Measurements from ENCODE around the gene SLC7A4. TPM values are rescaled to one million over a fixed set of nuclear protein-coding genes. Genes with fewer than 3 reads are reported as not detected.
"Not testable (repeated sequence)": the region's sequence is repeated elsewhere in the genome, so short reads cannot be mapped to it uniquely, and the experiment has no call there.

SLC7A4 gene
- polyA plus RNA-seq, 10 donors = 0.50 to 2.1 (median 1.00) TPM

DNA sequence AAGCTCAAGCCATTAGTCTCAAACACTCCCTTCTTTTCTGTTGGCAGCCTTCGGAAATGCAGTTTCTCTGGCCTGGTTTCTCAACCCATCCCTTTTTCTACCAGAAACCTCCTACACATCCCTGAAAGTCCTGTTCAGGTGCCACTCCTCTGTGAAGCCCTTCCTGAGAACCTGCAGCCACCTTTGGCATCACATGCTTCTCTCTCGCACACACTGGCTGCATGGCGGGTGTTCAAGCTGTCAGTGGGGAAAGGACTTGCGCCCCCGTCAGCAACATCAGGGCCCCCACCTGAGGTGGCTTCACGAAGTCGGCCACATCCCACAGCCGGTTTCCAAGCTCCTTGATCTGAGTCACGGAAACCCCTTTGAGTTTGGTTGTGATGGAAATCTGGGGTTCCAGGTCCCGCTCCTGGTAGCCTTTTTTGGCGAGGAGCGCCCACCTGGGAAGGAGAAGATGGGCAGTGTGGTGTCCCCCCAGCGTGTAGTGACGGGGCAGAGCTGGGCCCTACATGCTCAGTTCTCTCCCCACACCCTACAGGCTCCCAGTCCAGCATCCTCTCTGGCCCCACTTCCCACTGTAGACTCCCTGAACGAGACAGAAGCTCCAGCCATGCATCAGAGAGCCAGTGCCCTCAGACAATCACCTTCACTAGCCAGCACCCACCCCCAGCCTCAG, 11.6 kb upstream of the SLC7A4 start:
- DNase-seq = no peak

DNA sequence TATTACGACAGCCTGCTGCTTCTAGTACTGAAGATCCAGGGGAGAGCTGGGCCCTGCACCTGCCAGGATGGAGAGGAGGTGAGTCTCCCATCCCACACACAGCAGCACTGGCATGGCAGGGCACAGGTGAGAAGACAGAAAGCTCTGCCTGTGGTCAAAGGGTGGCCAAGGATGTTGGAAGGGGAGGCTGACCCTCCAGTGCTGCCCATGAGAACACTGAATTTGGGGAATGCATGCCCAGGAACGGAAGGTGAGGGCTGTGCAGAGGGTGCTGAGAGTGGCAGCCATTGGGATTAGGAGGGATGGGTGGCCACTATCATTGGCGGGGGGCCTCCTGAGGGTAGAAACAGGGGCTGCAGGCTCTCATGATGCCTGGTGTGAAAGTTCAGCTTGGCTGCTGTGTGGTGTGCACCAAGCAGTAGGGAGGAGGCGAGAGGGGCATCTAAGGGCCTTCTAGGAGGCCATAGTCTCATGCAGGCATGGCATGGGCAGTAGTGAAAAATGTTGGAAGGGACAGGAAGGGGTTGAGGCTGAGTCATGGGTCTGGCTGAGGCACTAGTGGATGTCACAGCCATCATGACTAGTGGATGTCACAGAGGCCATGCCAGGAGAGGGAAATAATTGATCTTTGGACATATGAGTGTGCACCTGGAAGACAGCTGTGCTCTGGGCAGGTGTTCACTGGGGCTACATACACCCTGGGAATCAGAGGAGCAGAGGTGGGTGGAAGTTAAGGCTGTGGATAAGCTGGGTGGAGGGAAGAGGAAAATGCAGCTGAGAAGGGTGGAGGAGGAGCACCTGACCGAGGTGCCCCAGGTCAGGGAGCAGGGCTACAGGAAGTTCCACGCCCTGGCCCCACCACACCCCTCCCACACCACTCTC, 10.9 kb upstream of the SLC7A4 start:
- no peak for DNase-seq

DNA sequence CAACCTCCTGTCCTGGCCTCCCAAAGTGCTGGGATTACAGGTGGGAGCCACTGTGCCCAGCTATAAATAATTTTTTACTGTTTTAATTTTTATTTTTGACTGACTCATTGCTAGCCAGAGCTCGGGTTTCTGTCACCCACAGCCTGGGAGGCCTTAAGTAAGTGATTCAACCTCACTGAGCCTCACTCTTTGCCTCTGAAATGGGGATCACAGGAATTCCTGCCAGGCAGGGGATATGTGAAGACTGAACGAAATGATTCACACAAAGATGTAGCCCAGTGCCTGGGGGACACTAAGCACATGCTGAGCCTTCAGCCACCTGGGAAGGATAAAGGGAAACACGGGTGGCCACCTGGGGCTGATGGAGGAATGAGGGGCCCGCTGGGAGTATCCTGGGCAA, 9.6 kb upstream of the SLC7A4 start:
- peak in 1 of 3 donors; percentile 33 for DNase-seq

DNA sequence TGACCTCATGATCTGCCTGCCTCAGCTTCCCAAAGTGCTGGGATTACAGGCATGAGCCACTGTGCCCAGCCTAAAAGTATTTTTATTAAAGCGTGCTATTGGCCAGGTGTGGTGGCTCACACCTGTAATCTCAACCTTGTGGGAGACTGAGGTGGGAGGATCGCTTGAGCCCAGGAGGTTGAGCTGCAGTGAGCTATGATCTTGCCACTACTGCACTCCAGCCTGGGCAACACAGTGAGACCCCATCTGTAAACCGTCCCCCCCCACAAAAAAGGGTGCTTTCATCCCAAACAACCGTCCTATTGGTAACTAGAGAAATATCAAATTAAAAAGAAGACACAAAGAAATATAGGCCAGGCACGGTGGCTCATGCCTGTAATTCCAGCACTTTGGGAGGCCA, 6.8 kb upstream of the SLC7A4 start:
- not testable (repeated sequence) for DNase-seq

DNA sequence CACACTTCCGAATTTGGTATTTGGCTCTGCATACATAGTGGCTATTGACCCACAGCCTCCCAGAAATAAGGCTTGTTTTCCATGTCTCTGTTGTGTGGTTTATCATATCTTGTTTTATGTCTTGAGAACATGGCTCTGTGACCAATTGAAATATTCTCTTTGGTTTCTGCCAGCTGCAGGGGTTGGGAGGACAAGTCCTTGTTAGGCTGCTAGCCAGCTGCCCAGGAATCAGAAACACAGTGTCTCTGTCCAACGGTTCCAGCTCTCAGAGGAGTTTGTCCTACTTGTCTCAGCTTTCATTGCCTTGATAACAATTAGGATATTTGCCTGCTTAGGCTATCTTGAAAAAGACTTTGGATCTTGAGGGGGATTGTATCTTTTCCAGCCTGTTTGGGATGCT, 6.0 kb upstream of the SLC7A4 start:
- DNase-seq = peak in 1 of 3 donors; percentile 38

DNA sequence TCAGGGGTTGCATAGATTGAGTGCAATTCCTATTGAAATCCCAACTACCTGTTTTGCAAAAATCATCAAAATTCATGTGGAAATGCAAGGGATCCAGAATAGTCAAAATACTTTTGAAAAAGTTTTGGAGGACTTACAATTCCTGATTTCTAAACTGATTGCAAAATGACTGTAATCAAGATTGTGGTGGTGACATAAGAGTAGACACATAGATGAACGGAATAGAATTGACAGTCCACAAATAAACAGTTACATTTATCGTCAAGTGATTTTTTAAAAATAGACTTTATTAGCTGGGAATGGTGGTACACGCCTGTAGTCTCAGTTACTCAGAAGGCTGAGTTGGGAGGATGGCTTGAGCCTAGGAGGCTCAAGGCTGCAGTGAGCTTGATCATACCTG, 2.6 kb upstream of the SLC7A4 start:
- no peak for DNase-seq

DNA sequence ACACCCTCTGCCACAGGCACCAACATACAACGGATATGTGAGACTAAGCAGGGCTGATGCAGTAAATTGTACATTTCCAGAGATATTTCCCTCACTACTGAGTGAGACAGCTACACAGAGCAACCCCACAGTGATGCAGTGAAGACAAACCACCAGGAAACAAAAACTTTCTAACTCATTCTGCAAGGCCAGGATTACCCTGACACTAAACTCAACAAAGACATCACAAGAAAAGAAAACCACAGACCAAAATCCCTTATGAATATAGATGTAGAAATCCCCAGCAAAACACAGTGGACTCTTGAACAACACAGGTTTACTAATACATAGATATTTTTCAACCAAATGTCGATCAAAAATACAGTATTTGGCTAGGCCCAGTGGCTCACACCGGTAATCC, 1.5 kb upstream of the SLC7A4 start:
- no peak for DNase-seq

DNA sequence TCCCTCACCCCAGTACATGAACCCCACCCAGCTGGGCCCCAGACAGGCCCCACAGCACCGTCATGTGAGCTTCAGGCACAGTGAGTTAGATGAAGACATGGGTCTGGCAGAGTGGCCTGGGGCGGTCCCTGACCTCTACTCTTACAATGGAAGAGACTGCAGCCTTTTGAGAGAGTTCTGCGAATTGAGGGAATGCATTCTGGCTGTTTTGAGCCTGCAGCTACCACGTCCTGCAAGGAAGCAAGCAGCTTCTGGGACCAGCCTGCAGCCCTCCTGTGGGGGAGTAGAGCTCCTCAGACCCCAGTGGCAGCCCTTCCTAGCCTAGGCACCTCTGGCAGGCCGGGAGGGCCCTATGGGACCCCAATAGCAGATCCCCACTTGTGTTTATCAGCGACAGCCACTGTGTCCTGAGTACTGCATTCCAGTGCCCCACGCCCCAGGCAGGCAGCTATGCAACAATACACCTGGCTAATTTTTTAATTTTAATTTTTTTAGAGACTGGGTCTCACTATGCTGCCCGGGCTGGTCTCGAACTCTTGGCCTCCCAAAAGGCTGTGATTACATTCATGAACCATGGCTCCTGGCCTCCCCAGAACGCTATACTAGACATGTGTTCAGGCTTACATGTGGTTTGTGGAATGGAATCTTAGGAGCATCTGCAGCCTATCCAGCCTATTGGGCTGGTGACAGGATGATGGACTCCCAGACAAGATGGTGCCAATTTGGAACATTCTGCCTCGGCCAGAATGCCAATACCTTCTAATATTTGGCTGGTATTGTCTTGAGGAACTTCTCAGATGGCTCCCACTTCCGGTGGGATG, 717 bp upstream of the SLC7A4 start:
- DNase-seq = no peak

DNA sequence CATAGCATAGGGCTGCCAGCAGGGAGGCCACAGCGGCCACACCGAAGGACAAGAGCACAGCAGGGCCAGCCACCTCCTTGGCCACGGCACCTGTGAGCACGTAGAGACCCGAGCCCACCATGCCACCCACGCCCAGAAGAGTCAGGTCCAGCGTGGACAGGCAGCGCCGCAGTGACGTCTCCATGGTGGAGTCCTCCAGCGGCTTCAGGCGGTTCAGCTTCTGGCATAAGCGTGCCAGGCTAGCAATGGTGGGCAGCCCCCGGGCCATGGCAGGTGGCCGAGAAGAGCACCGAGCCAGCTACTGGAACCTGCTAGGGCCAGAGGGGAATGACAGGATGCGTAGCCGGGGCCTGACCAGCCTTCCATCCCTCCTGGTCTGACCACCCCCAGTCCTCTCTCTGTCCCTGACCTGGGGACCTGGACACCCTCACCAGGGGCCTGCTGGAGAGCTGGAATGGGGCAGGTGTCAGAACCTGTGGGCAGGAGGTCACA, 770 bp downstream of the SLC7A4 start:
- no peak for DNase-seq

DNA sequence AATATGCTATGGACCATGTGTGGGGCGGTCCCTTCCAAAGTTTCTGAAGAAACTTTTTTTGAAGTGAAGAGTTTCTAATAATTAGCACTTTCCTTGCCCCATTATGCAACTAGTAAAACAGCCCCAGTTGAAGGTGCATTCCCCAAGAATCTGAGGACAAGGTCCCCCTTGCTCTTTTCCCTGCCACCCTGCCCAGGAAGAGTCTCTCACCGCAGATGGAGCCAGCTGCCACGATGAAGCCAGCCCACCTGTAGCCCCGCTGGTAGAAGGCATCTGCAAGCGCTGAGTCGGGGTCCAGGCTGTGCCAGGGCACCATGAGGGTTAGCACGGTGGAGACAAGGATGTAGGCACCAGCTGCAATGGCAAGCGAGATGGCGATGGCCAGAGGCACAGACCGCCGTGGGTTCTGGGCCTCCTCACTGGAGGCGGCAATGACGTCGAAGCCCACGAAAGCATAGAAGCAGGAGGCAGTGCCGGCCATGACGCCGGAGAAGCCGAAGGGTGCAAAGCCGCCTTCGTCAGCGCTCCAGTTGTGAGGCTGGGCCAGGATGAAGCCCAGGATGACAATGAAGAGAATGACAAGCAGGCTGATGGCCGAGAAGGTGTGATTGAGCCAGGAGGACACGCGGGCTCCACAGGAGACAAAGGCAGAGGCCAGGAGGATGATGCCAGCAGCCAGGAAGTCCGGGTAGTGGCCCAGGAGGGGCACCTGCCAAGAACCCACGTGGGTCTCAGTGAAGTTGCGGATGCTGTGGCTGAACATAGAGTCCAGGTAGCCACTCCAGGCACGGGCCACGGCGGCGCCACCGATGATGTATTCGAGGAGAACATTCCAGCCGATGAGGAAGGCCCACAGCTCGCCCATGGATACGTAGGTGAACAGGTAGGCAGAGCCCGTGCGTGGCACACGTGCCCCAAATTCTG, 1.5 kb downstream of the SLC7A4 start:
- no peak for DNase-seq

DNA sequence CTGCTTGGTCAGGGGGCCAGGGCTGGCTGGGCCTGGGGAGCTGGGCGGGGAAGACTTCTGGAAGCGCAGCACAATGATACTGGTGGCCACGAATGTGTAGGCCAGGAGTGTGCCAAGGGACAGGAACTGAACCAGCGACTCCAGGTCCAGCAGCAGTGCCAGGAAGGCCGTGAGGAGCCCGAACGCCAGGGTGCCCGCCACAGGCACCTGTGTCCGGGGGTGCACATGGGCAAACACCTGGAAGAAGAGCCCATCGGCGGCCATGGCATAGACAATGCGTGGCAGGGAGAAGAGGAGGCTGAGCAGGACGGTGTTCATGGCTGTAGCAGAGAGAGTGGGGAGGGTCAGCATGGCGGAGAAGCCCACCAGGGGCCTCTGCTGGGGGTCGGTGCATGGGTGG, 2.3 kb downstream of the SLC7A4 start:
- no peak for DNase-seq

DNA sequence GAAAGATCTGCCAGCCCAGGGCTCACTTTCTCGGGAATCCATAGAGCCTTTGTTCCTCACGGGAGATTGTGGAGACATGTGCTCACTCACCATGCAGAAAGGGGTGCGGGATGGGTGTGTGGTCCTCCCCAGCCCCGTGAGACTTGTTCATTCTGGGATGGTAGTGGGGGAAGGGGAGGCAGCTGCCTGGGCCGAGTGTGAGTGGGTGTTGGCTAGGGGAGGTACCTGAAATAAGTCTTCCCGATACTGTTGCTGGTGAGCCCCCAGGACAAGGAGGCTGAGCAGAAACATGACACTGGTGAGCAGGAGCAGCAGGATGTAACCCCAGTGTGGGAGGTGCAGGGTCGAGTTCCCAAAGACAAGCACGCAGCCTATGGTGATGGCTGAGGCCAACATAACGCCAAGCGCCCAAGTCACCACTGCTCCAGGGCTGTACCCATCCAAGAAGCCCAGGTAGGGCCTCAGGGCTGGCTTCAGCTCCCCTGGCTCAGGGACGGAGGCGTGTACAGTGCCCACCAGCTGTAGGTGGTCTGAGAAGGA, 2.8 kb downstream of the SLC7A4 start:
- no peak for DNase-seq

DNA sequence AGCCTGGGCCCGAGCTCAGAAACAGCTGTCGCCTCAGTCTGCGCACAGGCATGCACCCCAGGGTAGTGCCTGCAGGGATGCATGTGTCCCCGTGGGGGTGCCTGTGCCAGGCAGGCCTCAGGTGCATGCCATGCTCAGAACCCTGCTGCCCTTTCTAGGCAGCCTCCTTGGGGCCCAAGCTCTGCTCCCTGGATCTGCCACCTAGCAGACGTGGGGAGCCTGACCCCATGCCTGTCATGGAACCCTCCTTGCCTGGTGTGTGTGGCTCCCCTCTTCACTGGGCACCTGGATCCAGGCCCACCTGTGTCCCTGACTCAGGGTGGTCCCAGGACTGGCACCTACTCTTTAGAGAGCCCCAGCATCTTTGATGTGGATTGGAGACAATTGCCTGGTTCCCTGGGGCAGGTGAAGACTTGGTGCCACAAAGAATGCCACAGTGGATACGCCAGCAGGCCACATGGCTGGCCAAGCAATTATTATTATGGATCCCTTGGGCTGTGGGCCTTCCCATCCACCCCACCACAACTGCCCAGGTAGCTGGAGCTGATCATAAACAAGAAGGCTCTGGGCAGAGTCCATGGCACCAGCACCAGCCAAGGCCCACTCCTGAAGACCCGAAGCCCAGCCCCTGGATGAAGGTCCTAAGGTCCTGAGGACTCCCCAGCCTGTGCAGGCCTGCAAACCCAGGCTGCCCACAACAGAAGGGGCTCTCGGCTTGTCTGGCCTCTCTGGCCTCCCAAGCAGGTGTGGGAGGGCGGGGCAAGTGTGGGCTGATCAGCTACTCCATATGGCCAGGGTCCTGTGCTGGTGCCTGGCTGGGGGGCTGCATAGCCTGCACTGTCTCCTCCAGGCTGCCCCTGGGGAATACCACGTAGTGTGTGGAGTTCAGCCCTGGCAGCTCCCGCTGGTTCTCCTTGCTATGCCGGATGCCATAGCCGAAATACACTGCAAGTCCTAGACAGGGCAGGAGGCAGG, 3.8 kb downstream of the SLC7A4 start:
- DNase-seq = no peak

DNA sequence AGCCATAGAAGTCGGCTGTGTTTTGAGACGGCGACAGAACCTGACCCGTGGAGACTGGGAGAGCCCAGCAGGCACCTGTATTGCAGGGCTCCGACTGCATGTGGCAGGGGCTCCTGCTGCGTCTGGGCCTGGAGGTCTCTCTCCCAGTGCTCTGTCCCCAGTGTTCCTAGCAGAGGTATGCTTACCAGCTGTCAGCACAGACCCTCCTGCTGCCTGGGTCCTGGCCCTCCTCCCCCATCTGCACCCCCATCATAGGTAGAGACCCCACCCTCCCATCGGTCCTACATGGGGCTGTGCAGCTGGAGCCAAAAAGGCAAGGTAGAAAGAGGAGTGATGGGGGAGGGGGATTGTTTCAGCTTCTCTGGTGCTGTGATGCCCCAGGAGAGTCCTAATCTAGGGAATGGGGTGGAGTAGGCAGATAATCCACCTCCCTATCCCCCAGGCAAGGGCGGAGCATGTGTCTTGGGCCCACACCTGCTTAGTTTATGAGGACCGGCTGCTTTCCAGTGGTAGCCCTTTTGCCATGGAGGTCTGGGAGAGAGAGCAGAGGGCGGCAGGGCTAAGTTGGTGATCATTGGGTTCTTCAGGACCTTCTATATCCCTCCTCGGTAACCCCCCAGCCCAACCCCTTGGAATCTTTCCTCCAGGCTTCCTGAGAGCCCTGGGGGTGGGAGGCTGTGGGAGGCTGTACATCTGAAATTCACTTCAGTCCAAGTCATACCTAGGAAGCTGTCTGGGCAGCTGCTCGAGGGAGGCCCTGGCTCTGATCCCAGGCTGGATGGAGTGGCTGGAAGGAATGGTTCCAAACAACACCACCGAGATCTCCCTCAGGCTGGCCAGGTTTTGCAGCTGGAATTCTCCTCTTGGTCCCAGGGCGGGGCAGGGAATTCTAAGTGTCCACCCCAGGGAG, 5.3 kb downstream of the SLC7A4 start:
- peak in 1 of 3 donors; percentile 61 for DNase-seq

DNA sequence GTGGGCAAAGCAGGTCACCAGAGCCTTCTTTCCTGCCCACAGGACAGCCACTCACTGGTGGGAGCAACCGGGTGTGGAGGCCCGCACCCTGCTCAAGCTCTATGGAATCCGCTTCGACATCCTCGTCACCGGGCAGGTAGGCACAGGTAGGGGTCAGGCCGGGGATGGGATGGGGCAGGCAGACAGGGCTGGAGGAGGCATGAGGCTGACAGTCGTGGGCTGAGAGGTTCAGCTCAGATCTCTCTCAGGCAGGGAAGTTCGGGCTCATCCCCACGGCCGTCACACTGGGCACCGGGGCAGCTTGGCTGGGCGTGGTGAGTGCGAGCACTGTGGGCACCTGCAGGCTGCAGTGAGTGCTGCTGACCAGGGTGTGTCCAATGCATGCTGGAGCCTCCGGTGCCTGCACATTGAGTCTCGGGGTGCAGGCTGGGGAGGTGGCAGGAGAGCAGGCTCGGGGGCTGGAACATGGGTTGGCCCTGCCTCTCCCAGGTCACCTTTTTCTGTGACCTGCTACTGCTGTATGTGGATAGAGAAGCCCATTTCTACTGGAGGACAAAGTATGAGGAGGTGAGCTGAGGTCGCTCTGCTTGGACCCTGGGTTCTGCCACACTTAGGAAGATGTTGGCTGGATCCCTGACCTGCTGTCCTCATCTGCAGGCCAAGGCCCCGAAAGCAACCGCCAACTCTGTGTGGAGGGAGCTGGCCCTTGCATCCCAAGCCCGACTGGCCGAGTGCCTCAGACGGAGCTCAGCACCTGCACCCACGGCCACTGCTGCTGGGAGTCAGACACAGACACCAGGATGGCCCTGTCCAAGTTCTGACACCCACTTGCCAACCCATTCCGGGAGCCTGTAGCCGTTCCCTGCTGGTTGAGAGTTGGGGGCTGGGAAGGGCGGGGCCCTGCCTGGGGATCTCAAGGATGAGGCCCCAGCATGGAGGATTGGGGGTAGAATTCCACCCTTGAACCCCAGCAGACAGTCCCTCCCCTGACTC, 6.3 kb downstream of the SLC7A4 start:
- no peak for DNase-seq

DNA sequence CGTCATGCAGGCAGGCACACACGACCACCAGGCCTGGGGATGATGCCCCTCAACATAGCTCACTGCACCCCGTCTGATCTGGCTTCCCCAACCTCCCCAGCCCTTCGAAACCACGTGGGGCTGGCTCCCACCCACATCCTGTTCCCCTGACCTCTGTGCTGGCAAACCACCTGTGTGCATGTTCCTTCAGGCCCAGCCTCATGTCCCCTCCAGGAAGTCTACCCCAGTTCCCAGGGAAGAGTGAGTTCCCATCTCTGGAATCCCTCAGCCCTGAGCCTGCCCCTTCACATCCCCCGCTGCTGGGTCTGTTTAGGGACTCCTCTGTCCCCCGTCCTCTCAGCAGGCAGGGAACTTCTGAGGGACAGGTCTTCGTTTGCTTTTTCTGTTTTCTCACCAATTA, 7.1 kb downstream of the SLC7A4 start:
- DNase-seq = no peak

DNA sequence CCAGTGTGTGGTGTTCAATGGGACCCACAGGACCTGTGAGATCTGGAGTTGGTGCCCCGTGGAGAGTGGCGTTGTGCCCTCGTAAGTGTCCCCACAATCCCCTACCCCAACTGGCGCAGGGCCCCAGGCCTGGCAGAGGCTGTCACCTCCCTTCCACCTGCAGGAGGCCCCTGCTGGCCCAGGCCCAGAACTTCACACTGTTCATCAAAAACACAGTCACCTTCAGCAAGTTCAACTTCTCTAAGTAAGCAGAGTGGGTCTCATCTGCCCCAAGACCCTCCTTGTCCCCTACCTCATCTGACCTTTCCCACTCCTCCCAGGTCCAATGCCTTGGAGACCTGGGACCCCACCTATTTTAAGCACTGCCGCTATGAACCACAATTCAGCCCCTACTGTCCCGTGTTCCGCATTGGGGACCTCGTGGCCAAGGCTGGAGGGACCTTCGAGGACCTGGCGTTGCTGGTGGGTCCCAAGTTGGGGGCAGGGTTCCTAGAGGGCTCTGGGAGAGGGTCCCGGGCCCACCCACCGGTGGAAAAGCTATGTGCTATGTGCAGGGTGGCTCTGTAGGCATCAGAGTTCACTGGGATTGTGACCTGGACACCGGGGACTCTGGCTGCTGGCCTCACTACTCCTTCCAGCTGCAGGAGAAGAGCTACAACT, 9.3 kb downstream of the SLC7A4 start:
- no peak for DNase-seq
